OCI-LY7 (cell line): Measurements from ENCODE around the gene TNFSF18. TPM values are rescaled to one million over a fixed set of nuclear protein-coding genes. Genes with fewer than 3 reads are reported as not detected.

Source experiments
- BruUV-seq: library from RNA; stranded (reverse); fragments of 400-500 nt; replicated peaks from 2 replicates; lab custom pipeline; 2021; lab: Mats Ljungman, UMichigan
- CTCF ChIA-PET: fragments of 300-600 bp; sonication (Branson Sonifier 250); formaldehyde crosslinking; loops from one replicate; lab custom pipeline; 2022; ENCODE audit warnings: antibody characterized with exemption; ENCODE audit not compliant: unreplicated experiment; lab: Charles Lee
- POLR2A ChIA-PET: fragments of 300-600 bp; sonication (Branson Sonifier 250); formaldehyde crosslinking; loops from one replicate; lab custom pipeline; 2022; ENCODE audit warnings: antibody characterized with exemption; lab: Charles Lee
- DNase-seq: peaks from one replicate; pipeline ENCODE4 v3.0.0-alpha.2; 2015; ENCODE audit warnings: low spot score
- H2AFZ ChIP-seq: fragments of 200-600 bp; sonication (generic), shearing (Covaris generic); 2 replicates; pipeline ENCODE4 v1.6.1; 2014; ENCODE audit warnings: mild to moderate bottlenecking, antibody characterized with exemption, low read length, moderate library complexity
- H3K27ac ChIP-seq: fragments of 200-600 bp; sonication (generic); 2 replicates; pipeline ENCODE4 v1.5.1; 2014; ENCODE audit warnings: mixed run types, low read depth, mild to moderate bottlenecking, moderate library complexity, low read length, inconsistent platforms; ENCODE audit not compliant: poor library complexity, severe bottlenecking
- H3K36me3 ChIP-seq: fragments of 200-600 bp; sonication (generic); 2 replicates; pipeline ENCODE4 v1.6.1; 2014; ENCODE audit warnings: mild to moderate bottlenecking, antibody characterized with exemption, low read length, moderate library complexity, mixed read lengths; ENCODE audit not compliant: insufficient read depth
- H3K4me1 ChIP-seq: fragments of 200-600 bp; sonication (generic); 2 replicates; pipeline ENCODE4 v1.5.1; 2014; ENCODE audit warnings: mild to moderate bottlenecking, low read length; ENCODE audit not compliant: insufficient read depth, poor library complexity, severe bottlenecking
- H3K4me2 ChIP-seq: fragments of 200-600 bp; sonication (generic); 2 replicates; pipeline ENCODE4 v1.6.1; 2014; ENCODE audit warnings: mild to moderate bottlenecking, low read length
- H3K4me3 ChIP-seq: fragments of 200-600 bp; sonication (generic); 2 replicates; pipeline ENCODE4 v1.5.1; 2014; ENCODE audit warnings: mild to moderate bottlenecking, low read depth, low read length; ENCODE audit not compliant: poor library complexity, severe bottlenecking
- H3K79me2 ChIP-seq: fragments of 200-600 bp; sonication (generic); 2 replicates; pipeline ENCODE4 v1.6.1; 2016; ENCODE audit warnings: low read depth, mild to moderate bottlenecking, low read length, moderate library complexity, mixed read lengths; ENCODE audit not compliant: insufficient read depth
- H3K9me2 ChIP-seq: fragments of 200-600 bp; sonication (generic); 2 replicates; pipeline ENCODE4 v1.6.1; 2016; ENCODE audit warnings: mild to moderate bottlenecking, low read length, mixed read lengths; ENCODE audit not compliant: insufficient read depth
- H3K9me3 ChIP-seq: fragments of 200-600 bp; sonication (generic); 2 replicates; pipeline ENCODE4 v1.6.1; 2014; ENCODE audit warnings: mild to moderate bottlenecking, mixed run types, low read length, mixed read lengths
- H4K20me1 ChIP-seq: fragments of 200-600 bp; sonication (generic); 2 replicates; pipeline ENCODE4 v1.6.1; 2014; ENCODE audit warnings: mild to moderate bottlenecking, antibody characterized with exemption, low read length, moderate library complexity, mixed read lengths; ENCODE audit not compliant: insufficient read depth
- CTCF ChIP-seq: fragments of 200-600 bp; sonication (generic); conservative IDR thresholded peaks from 2 replicates; pipeline ENCODE4 v1.5.1; 2014; ENCODE audit warnings: mild to moderate bottlenecking, antibody characterized with exemption, low read length, moderate library complexity, mixed read lengths
- EZH2phosphoT487 ChIP-seq: fragments of 200-600 bp; sonication (generic); IDR thresholded peaks from 2 replicates; pipeline ENCODE4 v1.6.1; 2018; ENCODE audit warnings: low read depth, borderline replicate concordance, mild to moderate bottlenecking, mixed run types, antibody characterized with exemption, low read length, moderate library complexity, mixed read lengths
- intact Hi-C: fragments of 100-400 bp; cut with micrococcal nuclease; formaldehyde crosslinking; loops from one replicate; pipeline ENCODE4 v1.10.0; 2022; ENCODE audit not compliant: unreplicated experiment
- total RNA-seq, 2 experiments: library from RNA; depleted of rRNA in 1 of 2; stranded (reverse); fragments of >200 nt in 1 of 2; shearing (Covaris generic) in 1 of 2; gene quantifications; 2 replicates each; pipeline ENCODE4 v1.2.3, GENCODE V29; 2014 to 2022

The TNFSF18 gene
- total RNA-seq, 2 experiments from 2014 or later = not detected

- Histone ChIP-seq H4K20me1 (no peaks in the 10 kb centered on the region), H2AFZ (no peak overlapping the region), H3K4me2 (no peak overlapping the region), H3K4me3 (no peak overlapping the region), H3K36me3 (no peaks in the 10 kb centered on the region), H3K9me3 (no peaks in the 10 kb centered on the region), H3K4me1 (no peaks in the 10 kb centered on the region), H3K9me2 (peaks cover 7% of the 10 kb centered on the region; the same call in 1 of the 2 replicates), H3K27ac (no peak overlapping the region), H3K79me2 (no peaks in the 10 kb centered on the region)
- CTCF ChIA-PET = no interaction called here
- intact Hi-C loops = no loop called here
- no TSS peak for BruUV-seq
- TF ChIP-seq EZH2phosphoT487 (no peak), CTCF (no peak)
- DNase-seq = no peak
- POLR2A ChIA-PET = no interaction called here
Measured at GRCh38 chr1:172993640-172994039, 57.1 kb downstream of the TNFSF18 start.

DNA sequence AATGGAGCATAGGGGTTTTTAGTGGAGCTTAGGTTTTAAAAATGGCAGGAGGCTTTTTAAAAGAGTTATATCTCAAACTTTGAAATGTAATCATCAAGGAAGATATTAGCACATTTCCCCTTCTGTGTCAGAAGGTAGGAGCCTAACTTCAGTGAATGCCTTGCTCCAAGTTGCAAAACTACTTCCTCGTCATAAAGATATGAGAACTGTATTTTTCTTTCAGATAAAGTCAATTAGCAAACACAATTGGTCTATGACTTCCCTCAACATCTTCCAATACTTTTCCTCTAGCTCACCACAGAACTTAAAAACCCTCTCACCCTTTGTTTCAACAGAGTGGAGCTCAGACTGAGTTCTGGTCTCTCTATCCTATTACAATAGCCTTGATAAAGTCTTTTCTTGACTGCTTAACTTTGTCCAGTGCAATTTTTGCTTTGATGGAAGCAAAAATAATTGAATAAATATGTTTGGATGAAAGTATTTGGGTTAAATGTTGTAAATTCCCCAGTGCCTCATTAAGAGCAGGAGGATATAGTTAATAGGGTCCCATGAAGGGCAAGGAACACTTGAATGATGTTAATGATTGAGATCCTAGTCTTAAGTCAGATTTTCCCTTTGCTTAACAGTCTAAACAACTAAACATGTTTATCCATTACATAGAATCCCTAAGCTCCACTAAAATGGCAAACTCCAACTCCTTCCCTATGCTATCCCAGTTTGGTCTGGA, 58.9 kb downstream of the TNFSF18 start:
- no peaks in the 10 kb centered on the region for H3K79me2 ChIP-seq
- H3K4me2 ChIP-seq = no peak overlapping the region
- CTCF ChIA-PET = no interaction called here
- no peak overlapping the region for H3K27ac ChIP-seq
- H3K9me2 ChIP-seq = peaks cover 7% of the 10 kb centered on the region; the same call in 1 of the 2 replicates
- POLR2A ChIA-PET = interaction anchor here (0.6 to 1.0 kb wide), 5 partner anchors 18 to 1648 kb away, joined by 3 to 7 read pairs (median 3); no protein-coding TSS in a partner anchor
- intact Hi-C loops = no loop called here
- no peaks in the 10 kb centered on the region for H3K4me1 ChIP-seq
- no peaks in the 10 kb centered on the region for H4K20me1 ChIP-seq
- H3K4me3 ChIP-seq = no peak overlapping the region
- no peaks in the 10 kb centered on the region for H3K36me3 ChIP-seq
- H2AFZ ChIP-seq = no peak overlapping the region
- DNase-seq = no peak
- H3K9me3 ChIP-seq = no peaks in the 10 kb centered on the region
- BruUV-seq = no TSS peak
- TF ChIP-seq CTCF (no peak), EZH2phosphoT487 (no peak)

DNA sequence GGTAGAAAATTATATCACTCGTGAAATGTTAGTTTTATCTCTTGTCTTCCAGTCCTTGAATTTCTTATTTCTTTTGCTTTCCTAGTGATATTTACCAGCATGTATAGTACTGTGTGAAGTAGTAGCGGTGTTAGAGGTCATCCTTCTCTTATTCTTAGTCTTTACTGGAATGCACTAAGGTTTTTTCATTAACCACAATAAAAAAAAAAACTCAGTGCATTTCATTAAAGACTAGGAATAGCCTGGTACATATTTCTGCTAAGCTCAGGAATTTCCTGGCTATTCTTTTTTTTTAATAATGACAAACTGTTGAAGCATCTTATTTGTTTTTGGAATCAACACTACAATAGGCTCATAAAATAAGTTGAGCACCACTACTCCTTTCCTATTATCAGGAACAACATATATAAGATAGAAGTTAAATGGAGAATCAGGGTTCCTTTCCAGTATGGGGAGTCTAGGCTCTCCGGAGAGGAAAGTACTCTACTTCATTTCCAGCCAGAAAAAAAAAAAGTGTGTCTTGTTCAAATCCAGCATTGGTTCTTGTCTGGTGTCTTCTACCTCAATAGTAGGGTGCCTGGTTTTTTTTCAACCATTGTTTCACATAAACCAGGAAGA, 60.0 kb downstream of the TNFSF18 start:
- Histone ChIP-seq H3K79me2 (no peaks in the 10 kb centered on the region), H3K4me1 (no peaks in the 10 kb centered on the region), H3K36me3 (no peaks in the 10 kb centered on the region), H3K4me2 (no peak overlapping the region), H3K9me3 (no peaks in the 10 kb centered on the region), H3K9me2 (peaks cover 7% of the 10 kb centered on the region; the same call in 1 of the 2 replicates), H4K20me1 (no peaks in the 10 kb centered on the region), H3K27ac (no peak overlapping the region), H2AFZ (no peak overlapping the region), H3K4me3 (no peak overlapping the region)
- no peak for DNase-seq
- ChIA-PET CTCF (no interaction called here), POLR2A (interaction anchor here (0.6 to 1.0 kb wide), 3 partner anchors 19 to 1649 kb away, joined by 3 to 4 read pairs (median 3); no protein-coding TSS in a partner anchor)
- BruUV-seq = no TSS peak
- TF ChIP-seq CTCF = no peak
- TF ChIP-seq EZH2phosphoT487 = no peak
- intact Hi-C loops = no loop called here
